Measurements from ENCODE around the gene WDR55.

Gene WDR55

GRCh38 chr5:140673187-140673976 lies 8.7 kb downstream of the WDR55 start, which contains the start of gene DND1:
Gene DND1 (minus strand): TSS chr5:140673576. CDS start chr5:140673542, 34 bp downstream.
- no peak for TF ChIP-seq MAX (IDR thresholded peaks at IDR 0.05)
- TF ChIP-seq EGR1 (IDR thresholded peaks at IDR 0.05): no peak
- TF ChIP-seq USF1 (IDR thresholded peaks at IDR 0.05): no peak
- TF ChIP-seq EP300 (IDR thresholded peaks at IDR 0.05; ENCODE audit: borderline replicate concordance): no peak
- TF ChIP-seq REST (IDR thresholded peaks at IDR 0.05; ENCODE audit: low read depth): no peak
- no peak for TF ChIP-seq NFIC (IDR thresholded peaks at IDR 0.05)
- no peak for TF ChIP-seq CEBPB (IDR thresholded peaks at IDR 0.05)
- no peak for TF ChIP-seq ZBTB7A (IDR thresholded peaks at IDR 0.05; ENCODE audit: low read depth)
- no peak for TF ChIP-seq RAD21 (IDR thresholded peaks at IDR 0.05; ENCODE audit: low read depth)
- no peak for TF ChIP-seq TAF1 (IDR thresholded peaks at IDR 0.05; ENCODE audit: low read depth)
- no peak for TF ChIP-seq TCF12 (IDR thresholded peaks at IDR 0.05; ENCODE audit: low read depth)
- TF ChIP-seq CREB1 (IDR thresholded peaks at IDR 0.05; ENCODE audit: low read depth): no peak
- TF ChIP-seq YY1 (IDR thresholded peaks at IDR 0.05; ENCODE audit: low read depth): no peak
- no peak for TF ChIP-seq TEAD4 (IDR thresholded peaks at IDR 0.05)
- no peak for TF ChIP-seq FOXM1 (IDR thresholded peaks at IDR 0.05; ENCODE audit: borderline replicate concordance, low read depth)

- TF ChIP-seq USF1 (IDR thresholded peaks at IDR 0.05): no peak
- TF ChIP-seq CEBPB (IDR thresholded peaks at IDR 0.05): no peak
- no peak for TF ChIP-seq ZBTB7A (IDR thresholded peaks at IDR 0.05; ENCODE audit: low read depth)
These were observed 9.5 kb downstream of the WDR55 start for GRCh38 chr5:140674211-140674610.

GRCh38 chr5:140674629-140675028 lies 9.9 kb downstream of the WDR55 start:
- TF ChIP-seq TCF12 (IDR thresholded peaks at IDR 0.05; ENCODE audit: low read depth) (no peak), NFIC (IDR thresholded peaks at IDR 0.05) (no peak), YY1 (IDR thresholded peaks at IDR 0.05; ENCODE audit: low read depth) (no peak), REST (IDR thresholded peaks at IDR 0.05; ENCODE audit: low read depth) (no peak), MAX (IDR thresholded peaks at IDR 0.05) (no peak), EP300 (IDR thresholded peaks at IDR 0.05; ENCODE audit: borderline replicate concordance) (no peak), EGR1 (IDR thresholded peaks at IDR 0.05) (no peak), FOXM1 (IDR thresholded peaks at IDR 0.05; ENCODE audit: borderline replicate concordance, low read depth) (no peak), CREB1 (IDR thresholded peaks at IDR 0.05; ENCODE audit: low read depth) (no peak), RAD21 (IDR thresholded peaks at IDR 0.05; ENCODE audit: low read depth) (no peak), TAF1 (IDR thresholded peaks at IDR 0.05; ENCODE audit: low read depth) (no peak), ZBTB7A (IDR thresholded peaks at IDR 0.05; ENCODE audit: low read depth) (no peak), TEAD4 (IDR thresholded peaks at IDR 0.05) (no peak), USF1 (IDR thresholded peaks at IDR 0.05) (no peak), CEBPB (IDR thresholded peaks at IDR 0.05) (no peak)

GRCh38 chr5:140677947-140678346 lies 13.2 kb downstream of the WDR55 start:
- TF ChIP-seq YY1 (IDR thresholded peaks at IDR 0.05; ENCODE audit: low read depth) (no peak), EP300 (IDR thresholded peaks at IDR 0.05; ENCODE audit: borderline replicate concordance) (no peak), EGR1 (IDR thresholded peaks at IDR 0.05) (no peak)

- TF ChIP-seq NFIC (IDR thresholded peaks at IDR 0.05) (no peak), EGR1 (IDR thresholded peaks at IDR 0.05) (no peak), TEAD4 (IDR thresholded peaks at IDR 0.05) (no peak), YY1 (IDR thresholded peaks at IDR 0.05; ENCODE audit: low read depth) (no peak), TCF12 (IDR thresholded peaks at IDR 0.05; ENCODE audit: low read depth) (no peak), CEBPB (IDR thresholded peaks at IDR 0.05) (no peak), USF1 (IDR thresholded peaks at IDR 0.05) (no peak), TAF1 (IDR thresholded peaks at IDR 0.05; ENCODE audit: low read depth) (no peak)
These were observed 14.3 kb downstream of the WDR55 start for GRCh38 chr5:140678993-140679392.
